Activated CD8-positive, alpha-beta T cell treated with anti-CD3 and anti-CD28 coated beads for 36 hours (primary cell): ENCODE measurements around the gene CDKN2B. TPM values are rescaled to one million over a fixed set of nuclear protein-coding genes. Genes with fewer than 3 reads are reported as not detected.

Experiments
- ATAC-seq: fragments of 200-7000 bp; cut with Tn5 transposase; one replicate; pipeline ENCODE4 v1.10.0; 2021; ENCODE audit warnings: mild to moderate bottlenecking, moderate library complexity
- CTCF ChIA-PET: fragments of 350-600 bp; sonication (Branson Sonifier 250); formaldehyde crosslinking; loops from one replicate; lab custom pipeline; 2021; ENCODE audit warnings: antibody characterized with exemption; lab: Charles Lee
- POLR2A ChIA-PET: fragments of 350-600 bp; sonication (Branson Sonifier 250); formaldehyde crosslinking; loops from one replicate; lab custom pipeline; 2021; ENCODE audit warnings: antibody characterized with exemption; lab: Charles Lee
- DNase-seq: peaks from one replicate; pipeline ENCODE4 v3.0.0-alpha.2; 2020
- H3K27ac Mint-ChIP-seq: one replicate; pipeline ENCODE4 v1.8.0; 2021; ENCODE audit warnings: mild to moderate bottlenecking, mixed read lengths
- H3K27me3 Mint-ChIP-seq: one replicate; pipeline ENCODE4 v1.8.0; 2021; ENCODE audit warnings: mixed read lengths
- H3K36me3 Mint-ChIP-seq: one replicate; pipeline ENCODE4 v1.8.0; 2021; ENCODE audit warnings: low read depth, mixed read lengths
- H3K4me1 Mint-ChIP-seq: one replicate; pipeline ENCODE4 v1.8.0; 2021; ENCODE audit warnings: low read depth, mixed read lengths
- H3K4me3 Mint-ChIP-seq: one replicate; pipeline ENCODE4 v1.8.0; 2021; ENCODE audit warnings: mild to moderate bottlenecking, moderate library complexity, mixed read lengths
- H3K9me3 Mint-ChIP-seq: one replicate; pipeline ENCODE4 v1.8.0; 2021; ENCODE audit warnings: mixed read lengths
- CTCF ChIP-seq: fragments of 200-600 bp; IDR thresholded peaks from one replicate; pipeline ENCODE4 v1.8.0; 2022; ENCODE audit warnings: antibody characterized with exemption, mild to moderate bottlenecking
- intact Hi-C: fragments of 100-400 bp; cut with micrococcal nuclease; formaldehyde crosslinking; loops from one replicate; pipeline ENCODE4 v1.10.0; 2022
- total RNA-seq, 2 experiments: library from RNA; stranded (reverse); gene quantifications; one replicate each; pipeline ENCODE4 v1.2.3, GENCODE V29; 2021

CDKN2B gene
- total RNA-seq, 2 experiments from 2014 or later: not detected

GRCh38 chr9:21997480-21997879 lies 11.6 kb downstream of the CDKN2B start:
- Mint-ChIP-seq H3K36me3 (no peaks in the 10 kb centered on the region), H3K27me3 (peaks cover 50% of the 10 kb centered on the region), H3K4me3 (no peak overlapping the region), H3K9me3 (no peaks in the 10 kb centered on the region), H3K27ac (no peak overlapping the region), H3K4me1 (peaks cover 9% of the 10 kb centered on the region)
- intact Hi-C loops: no loop called here
- CTCF ChIA-PET: interaction anchor here (2.5 kb wide), 1 partner anchor 11 kb away, joined by 13 read pairs; no protein-coding TSS in a partner anchor
- TF ChIP-seq CTCF: no peak
- DNase-seq: no peak
- no peak for ATAC-seq
- POLR2A ChIA-PET: no interaction called here

- H3K4me3 Mint-ChIP-seq: peak overlapping the region; percentile 96
- peaks cover 9% of the 10 kb centered on the region for H3K4me1 Mint-ChIP-seq
- TF ChIP-seq CTCF: no peak
- no peak overlapping the region for H3K27ac Mint-ChIP-seq
- ChIA-PET CTCF (interaction anchor here (2.5 kb wide), 1 partner anchor 11 kb away, joined by 13 read pairs; no protein-coding TSS in a partner anchor), POLR2A (no interaction called here)
- intact Hi-C loops: no loop called here
- no peak for ATAC-seq
- no peak for DNase-seq
- no peaks in the 10 kb centered on the region for H3K9me3 Mint-ChIP-seq
- H3K27me3 Mint-ChIP-seq: peaks cover 44% of the 10 kb centered on the region
- H3K36me3 Mint-ChIP-seq: no peaks in the 10 kb centered on the region
These were observed 12.2 kb downstream of the CDKN2B start for GRCh38 chr9:21996858-21997257.

GRCh38 chr9:21996438-21996837 lies 12.7 kb downstream of the CDKN2B start:
- H3K4me3 Mint-ChIP-seq: peak overlapping the region; percentile 96
- no peaks in the 10 kb centered on the region for H3K36me3 Mint-ChIP-seq
- H3K27ac Mint-ChIP-seq: no peak overlapping the region
- H3K27me3 Mint-ChIP-seq: peaks cover 43% of the 10 kb centered on the region
- peaks cover 9% of the 10 kb centered on the region for H3K4me1 Mint-ChIP-seq
- no peaks in the 10 kb centered on the region for H3K9me3 Mint-ChIP-seq
- intact Hi-C loops: no loop called here
- ChIA-PET POLR2A (interaction anchor here (0.6 kb wide), 1 partner anchor 17 kb away, joined by 3 read pairs; no protein-coding TSS in a partner anchor), CTCF (interaction anchor here (2.5 kb wide), 1 partner anchor 12 kb away, joined by 13 read pairs; no protein-coding TSS in a partner anchor)
- ATAC-seq (no peak), DNase-seq (no peak)
- no peak for TF ChIP-seq CTCF

GRCh38 chr9:21995666-21996398 lies 13.3 kb downstream of the CDKN2B start:
- no peak for TF ChIP-seq CTCF
- ChIA-PET POLR2A (interaction anchor here (0.6 to 1.4 kb wide), 2 partner anchors 16 to 33 kb away, joined by 3 to 4 read pairs; no protein-coding TSS in a partner anchor), CTCF (interaction anchor here (1.4 to 2.5 kb wide), 3 partner anchors 12 to 33 kb away, joined by 4 to 14 read pairs (median 13); partner anchors contain the start of gene CDKN2B)
- no peaks in the 10 kb centered on the region for H3K9me3 Mint-ChIP-seq
- peak overlapping the region; percentile 96 for H3K4me3 Mint-ChIP-seq
- H3K36me3 Mint-ChIP-seq: no peaks in the 10 kb centered on the region
- peak overlapping the region; percentile 95 for H3K27ac Mint-ChIP-seq
- H3K4me1 Mint-ChIP-seq: peaks cover 9% of the 10 kb centered on the region
- no peak for DNase-seq
- H3K27me3 Mint-ChIP-seq: peaks cover 42% of the 10 kb centered on the region
- intact Hi-C loops: no loop called here
- ATAC-seq: peak; percentile 15
